H9 (cell line): ENCODE data around the gene HCN4. TPM values are rescaled to one million over a fixed set of nuclear protein-coding genes. Genes with fewer than 3 reads are reported as not detected.

ENCODE experiments used
- DNase-seq: peaks from one replicate; pipeline ENCODE4 v3.0.0-alpha.2; 2017
- H2AFZ ChIP-seq: one replicate; pipeline ENCODE4 v1.6.1; 2013; ENCODE audit warnings: mild to moderate bottlenecking, low read length, control low read depth, moderate library complexity
- H2AK5ac ChIP-seq: 2 replicates; pipeline ENCODE4 v1.6.1; 2013; ENCODE audit warnings: low read length, control low read depth, mixed read lengths; ENCODE audit not compliant: insufficient read length
- H2BK120ac ChIP-seq: one replicate; pipeline ENCODE4 v1.6.1; 2013; ENCODE audit warnings: low read depth, mild to moderate bottlenecking, low read length, control low read depth, inconsistent platforms; ENCODE audit not compliant: poor library complexity, severe bottlenecking
- H2BK12ac ChIP-seq: 2 replicates; pipeline ENCODE4 v1.6.1; 2013; ENCODE audit warnings: low read length, control low read depth, mixed read lengths, low read depth; ENCODE audit not compliant: insufficient read length
- H2BK15ac ChIP-seq: 2 replicates; pipeline ENCODE4 v1.6.1; 2013; ENCODE audit warnings: low read depth, low read length, control low read depth
- H2BK20ac ChIP-seq: one replicate; pipeline ENCODE4 v1.6.1; 2013; ENCODE audit warnings: low read depth, mild to moderate bottlenecking, low read length, control low read depth, inconsistent platforms; ENCODE audit not compliant: poor library complexity, severe bottlenecking
- H2BK5ac ChIP-seq: 2 replicates; pipeline ENCODE4 v1.6.1; 2013; ENCODE audit warnings: low read length, control low read depth, mixed read lengths; ENCODE audit not compliant: insufficient read length
- H3K14ac ChIP-seq: 2 replicates; pipeline ENCODE4 v1.6.1; 2013; ENCODE audit warnings: low read length, control low read depth; ENCODE audit not compliant: insufficient read depth
- H3K18ac ChIP-seq: 2 replicates; pipeline ENCODE4 v1.6.1; 2013; ENCODE audit warnings: low read depth, mild to moderate bottlenecking, mixed read lengths, low read length, control low read depth; ENCODE audit not compliant: insufficient read length
- H3K23ac ChIP-seq: 2 replicates; pipeline ENCODE4 v1.6.1; 2013; ENCODE audit warnings: low read length, control low read depth, mixed read lengths, low read depth; ENCODE audit not compliant: insufficient read length
- H3K23me2 ChIP-seq: 2 replicates; pipeline ENCODE4 v1.6.1; 2013; ENCODE audit warnings: low read depth, mild to moderate bottlenecking, mixed read lengths, low read length, control low read depth; ENCODE audit not compliant: insufficient read length, poor library complexity, severe bottlenecking
- H3K27ac ChIP-seq: 2 replicates; pipeline ENCODE4 v1.5.1; 2013; ENCODE audit warnings: low read length, control low read depth, mixed read lengths, low read depth; ENCODE audit not compliant: insufficient read length
- H3K27me3 ChIP-seq: 2 replicates; pipeline ENCODE4 v1.6.1; 2013; ENCODE audit warnings: low read length, control low read depth, inconsistent platforms; ENCODE audit not compliant: insufficient read depth
- H3K4ac ChIP-seq: 2 replicates; pipeline ENCODE4 v1.6.1; 2013; ENCODE audit warnings: low read depth, mild to moderate bottlenecking, control low read depth, inconsistent platforms, low read length, moderate library complexity
- H3K4me1 ChIP-seq: 2 replicates; pipeline ENCODE4 v1.6.1; 2013; ENCODE audit warnings: low read length, control low read depth, inconsistent platforms; ENCODE audit not compliant: insufficient read depth
- H3K4me2 ChIP-seq: 2 replicates; pipeline ENCODE4 v1.6.1; 2013; ENCODE audit warnings: low read length, control low read depth, mixed read lengths; ENCODE audit not compliant: insufficient read length, insufficient read depth
- H3K56ac ChIP-seq: 2 replicates; pipeline ENCODE4 v1.6.1; 2013; ENCODE audit warnings: low read depth, mild to moderate bottlenecking, mixed read lengths, low read length, control low read depth; ENCODE audit not compliant: insufficient read length
- H3K79me1 ChIP-seq: 2 replicates; pipeline ENCODE4 v1.6.1; 2013; ENCODE audit warnings: low read depth, mild to moderate bottlenecking, moderate library complexity, low read length, control low read depth, inconsistent platforms; ENCODE audit not compliant: insufficient read depth, poor library complexity, severe bottlenecking
- H3K79me2 ChIP-seq: 2 replicates; pipeline ENCODE4 v1.6.1; 2013; ENCODE audit warnings: low read length, control low read depth, inconsistent platforms; ENCODE audit not compliant: insufficient read depth
- H3K9ac ChIP-seq: 2 replicates; pipeline ENCODE4 v1.6.1; 2013; ENCODE audit warnings: low read length, control low read depth, mixed read lengths; ENCODE audit not compliant: insufficient read length; ENCODE audit errors: extremely low read depth
- H3K9me3 ChIP-seq: one replicate; pipeline ENCODE4 v1.6.1; 2013; ENCODE audit warnings: low read depth, low read length, inconsistent platforms; ENCODE audit not compliant: control insufficient read depth
- H3T11ph ChIP-seq: one replicate; pipeline ENCODE4 v1.6.1; 2013; ENCODE audit warnings: mild to moderate bottlenecking, low read length, control low read depth, inconsistent platforms
- H4K20me1 ChIP-seq: one replicate; pipeline ENCODE4 v1.6.1; 2013; ENCODE audit not compliant: control insufficient read depth, insufficient read length, insufficient read depth
- H4K5ac ChIP-seq: 2 replicates; pipeline ENCODE4 v1.6.1; 2013; ENCODE audit warnings: low read depth, mild to moderate bottlenecking, mixed read lengths, low read length, control low read depth; ENCODE audit not compliant: insufficient read length
- H4K8ac ChIP-seq: replicated peaks from 2 replicates; pipeline ENCODE4 v1.6.1; 2013; ENCODE audit warnings: low read length, control low read depth, mixed read lengths, low read depth; ENCODE audit not compliant: insufficient read length
- H4K91ac ChIP-seq: 2 replicates; pipeline ENCODE4 v1.6.1; 2013; ENCODE audit warnings: low read depth, mild to moderate bottlenecking, moderate library complexity, mixed read lengths, low read length, control low read depth; ENCODE audit not compliant: insufficient read length
- H3K27ac Mint-ChIP-seq, 3 experiments: 2 replicates in 2 of 3; 3 replicates in 1 of 3; pipeline ENCODE4 v1.8.0; 2020 to 2021; ENCODE audit warnings: mixed read lengths in 3 of 3, mild to moderate bottlenecking in 1 of 3, moderate library complexity in 1 of 3
- H3K27me3 Mint-ChIP-seq: 2 replicates; pipeline ENCODE4 v1.8.0; 2021; ENCODE audit warnings: low read depth, mild to moderate bottlenecking, moderate library complexity, mixed read lengths
- H3K36me3 Mint-ChIP-seq, 3 experiments: 2 replicates in 2 of 3; 3 replicates in 1 of 3; pipeline ENCODE4 v1.8.0; 2020 to 2021; ENCODE audit warnings: low read depth in 3 of 3, mixed read lengths in 3 of 3; ENCODE audit not compliant: insufficient read depth in 1 of 3
- H3K4me1 Mint-ChIP-seq, 2 experiments: 2 replicates each; pipeline ENCODE4 v1.8.0; 2020; ENCODE audit warnings: mixed read lengths in 2 of 2
- H3K4me3 Mint-ChIP-seq, 2 experiments: 2 replicates in 1 of 2; 3 replicates in 1 of 2; pipeline ENCODE4 v1.8.0; 2020 to 2021; ENCODE audit warnings: mild to moderate bottlenecking in 2 of 2, mixed read lengths in 2 of 2, moderate library complexity in 1 of 2
- H3K9me3 Mint-ChIP-seq, 2 experiments: 2 replicates in 1 of 2; 3 replicates in 1 of 2; pipeline ENCODE4 v1.8.0; 2020; ENCODE audit warnings: mild to moderate bottlenecking in 2 of 2, mixed read lengths in 2 of 2, moderate library complexity in 1 of 2
- WGBS: extraction: QIAGEN DNeasy Blood & Tissue Kit; methylation state at CpG from one replicate; pipeline ENCODE4 v1.1.7; 2013; ENCODE audit warnings: missing lambda C conversion rate, low lambda C conversion rate, mixed read lengths; ENCODE audit not compliant: insufficient read length; ENCODE audit errors: extremely low coverage; 5-methylcytosine and 5-hydroxymethylcytosine counted together
- total RNA-seq: library from RNA; stranded (reverse); gene quantifications from 2 replicates; pipeline ENCODE4 v1.2.1, GENCODE V29; 2021
- TF ChIP-seq, protein P1 (sequence below): fragments of 200-600 bp; sonication (generic); conservative IDR thresholded peaks from 3 replicates; pipeline ENCODE4 v1.8.0; 2021; ENCODE audit warnings: antibody characterized with exemption, mild to moderate bottlenecking

Gene HCN4
- total RNA-seq, 1 experiment from 2014 or later = 10.5 TPM

DNA sequence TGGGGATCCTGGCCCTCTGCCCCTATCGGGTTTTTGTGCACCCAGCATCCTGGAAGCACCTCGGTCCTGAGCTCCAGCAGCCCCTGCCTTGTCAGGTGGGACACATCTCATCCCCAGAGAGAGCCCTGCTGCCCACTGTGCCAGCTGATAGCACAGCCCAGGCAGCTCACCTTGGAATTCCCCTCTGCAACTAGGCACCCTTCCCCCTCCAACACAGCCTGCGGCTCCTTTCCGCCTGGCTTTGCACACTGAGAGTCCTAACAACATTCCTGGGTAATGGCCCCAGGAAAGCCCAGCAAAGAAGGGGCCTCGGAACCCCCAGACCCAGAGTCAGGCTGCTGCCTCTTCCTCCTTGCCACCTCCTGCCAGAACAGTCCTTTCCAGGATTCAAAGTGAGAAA lies 5.9 kb downstream of the HCN4 start:
- Histone ChIP-seq H4K8ac (no peak overlapping the region), H3K79me2 (peaks cover 3% of the 10 kb centered on the region; the same call in 1 of the 2 replicates)
- WGBS = no CpG with 5 or more reads among the region's 5 CpGs

More for the DNA sequence above, 5.9 kb downstream of the HCN4 start:
- no peak for DNase-seq
- H2AK5ac ChIP-seq = no peak overlapping the region
- H3K14ac ChIP-seq = no peak overlapping the region
- H3T11ph ChIP-seq = no peak overlapping the region
- H3K23ac ChIP-seq = no peak overlapping the region
- no peaks in the 10 kb centered on the region; the same call in 1 of the 2 replicates for H3K27me3 ChIP-seq
- H3K4me1 ChIP-seq = peaks cover 7% of the 10 kb centered on the region; the same call in 1 of the 2 replicates
- H3K4ac ChIP-seq = no peak overlapping the region
- H3K56ac ChIP-seq = no peak overlapping the region
- Mint-ChIP-seq H3K9me3 (no peaks in the 10 kb centered on the region), H3K27ac (no peak overlapping the region; a peak in 1 of 7 replicates), H3K27me3 (peaks cover 18% of the 10 kb centered on the region), H3K4me1 (peaks cover 40 to 54% of the 10 kb centered on the region in 2 experiments), H3K36me3 (peaks cover 0 to 6% (median 0%) of the 10 kb centered on the region in 3 experiments; a peak in 3 of 7 replicates), H3K4me3 (no peak overlapping the region)
- no peak overlapping the region for H2BK15ac ChIP-seq
- H2BK5ac ChIP-seq = no peak overlapping the region
- no peak overlapping the region for H4K5ac ChIP-seq
- peaks cover 14% of the 10 kb centered on the region for H3K23me2 ChIP-seq
- no peak overlapping the region for H3K18ac ChIP-seq
- no peak overlapping the region for H3K27ac ChIP-seq
- no peak overlapping the region for H3K9ac ChIP-seq
- H2BK20ac ChIP-seq = no peak overlapping the region
- no peak overlapping the region for H2BK120ac ChIP-seq
- H3K9me3 ChIP-seq = no peaks in the 10 kb centered on the region
- TF ChIP-seq, protein P1, sequence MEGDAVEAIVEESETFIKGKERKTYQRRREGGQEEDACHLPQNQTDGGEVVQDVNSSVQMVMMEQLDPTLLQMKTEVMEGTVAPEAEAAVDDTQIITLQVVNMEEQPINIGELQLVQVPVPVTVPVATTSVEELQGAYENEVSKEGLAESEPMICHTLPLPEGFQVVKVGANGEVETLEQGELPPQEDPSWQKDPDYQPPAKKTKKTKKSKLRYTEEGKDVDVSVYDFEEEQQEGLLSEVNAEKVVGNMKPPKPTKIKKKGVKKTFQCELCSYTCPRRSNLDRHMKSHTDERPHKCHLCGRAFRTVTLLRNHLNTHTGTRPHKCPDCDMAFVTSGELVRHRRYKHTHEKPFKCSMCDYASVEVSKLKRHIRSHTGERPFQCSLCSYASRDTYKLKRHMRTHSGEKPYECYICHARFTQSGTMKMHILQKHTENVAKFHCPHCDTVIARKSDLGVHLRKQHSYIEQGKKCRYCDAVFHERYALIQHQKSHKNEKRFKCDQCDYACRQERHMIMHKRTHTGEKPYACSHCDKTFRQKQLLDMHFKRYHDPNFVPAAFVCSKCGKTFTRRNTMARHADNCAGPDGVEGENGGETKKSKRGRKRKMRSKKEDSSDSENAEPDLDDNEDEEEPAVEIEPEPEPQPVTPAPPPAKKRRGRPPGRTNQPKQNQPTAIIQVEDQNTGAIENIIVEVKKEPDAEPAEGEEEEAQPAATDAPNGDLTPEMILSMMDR = no peak
- no peak overlapping the region for H2BK12ac ChIP-seq
- no peak overlapping the region for H4K91ac ChIP-seq
- H3K4me2 ChIP-seq = no peak overlapping the region
- H4K20me1 ChIP-seq = no peaks in the 10 kb centered on the region
- no peak overlapping the region for H2AFZ ChIP-seq
- H3K79me1 ChIP-seq = no peaks in the 10 kb centered on the region
